Hepatocyte (in vitro differentiated cells): ENCODE results near the gene XRRA1. TPM values are rescaled to one million over a fixed set of nuclear protein-coding genes. Genes with fewer than 3 reads are reported as not detected.
"Not testable (repeated sequence)": the region's sequence is repeated elsewhere in the genome, so short reads cannot be mapped to it uniquely, and the experiment has no call there.

Experiments used
- DNase-seq: peaks from one replicate; pipeline ENCODE4 v3.0.0-alpha.2; 2016; ENCODE audit warnings: low spot score
- H2AFZ ChIP-seq: fragments of 200-600 bp; sonication (generic); 2 replicates; pipeline ENCODE4 v1.6.0; 2016; ENCODE audit warnings: antibody characterized with exemption, mild to moderate bottlenecking
- H3K27ac ChIP-seq: fragments of 200-600 bp; sonication (generic); 2 replicates; pipeline ENCODE4 v1.5.1; 2016; ENCODE audit warnings: mild to moderate bottlenecking
- H3K27me3 ChIP-seq: fragments of 200-600 bp; sonication (generic); 2 replicates; pipeline ENCODE4 v1.6.1; 2016
- H3K36me3 ChIP-seq: fragments of 200-600 bp; sonication (generic); replicated peaks from 2 replicates; pipeline ENCODE4 v1.5.1; 2016; ENCODE audit warnings: low read depth; ENCODE audit not compliant: insufficient read depth
- H3K4me1 ChIP-seq: fragments of 200-600 bp; sonication (generic); 2 replicates; pipeline ENCODE4 v1.5.1; 2016; ENCODE audit warnings: mild to moderate bottlenecking, moderate library complexity; ENCODE audit not compliant: insufficient read depth
- H3K4me2 ChIP-seq: fragments of 200-600 bp; sonication (generic); 2 replicates; pipeline ENCODE4 v1.6.0; 2016
- H3K4me3 ChIP-seq: fragments of 200-600 bp; sonication (generic); 2 replicates; pipeline ENCODE4 v1.5.1; 2016; ENCODE audit warnings: mild to moderate bottlenecking
- H3K79me2 ChIP-seq: fragments of 200-600 bp; sonication (generic); 2 replicates; pipeline ENCODE4 v1.6.0; 2017; ENCODE audit warnings: mild to moderate bottlenecking
- H3K9me2 ChIP-seq: fragments of 200-600 bp; sonication (generic); replicated peaks from 2 replicates; pipeline ENCODE4 v1.6.0; 2017; ENCODE audit warnings: mild to moderate bottlenecking; ENCODE audit not compliant: insufficient read depth
- H3K9me3 ChIP-seq: fragments of 200-600 bp; sonication (generic); 2 replicates; pipeline ENCODE4 v1.5.1; 2016; ENCODE audit warnings: low read depth, mild to moderate bottlenecking
- H4K20me1 ChIP-seq: fragments of 200-600 bp; sonication (generic); 2 replicates; pipeline ENCODE4 v1.6.0; 2016; ENCODE audit warnings: mild to moderate bottlenecking; ENCODE audit not compliant: insufficient read depth, poor library complexity, severe bottlenecking
- CTCF ChIP-seq: fragments of 200-600 bp; sonication (generic); IDR thresholded peaks from 2 replicates; pipeline ENCODE4 v1.5.1; 2016; ENCODE audit warnings: antibody characterized with exemption, mild to moderate bottlenecking; ENCODE audit not compliant: poor library complexity
- EZH2 ChIP-seq: fragments of 200-600 bp; sonication (generic); IDR thresholded peaks from 2 replicates; pipeline ENCODE4 v1.6.1; 2016; ENCODE audit warnings: antibody characterized with exemption, mild to moderate bottlenecking, borderline replicate concordance
- EZH2phosphoT487 ChIP-seq: fragments of 200-600 bp; sonication (generic); IDR thresholded peaks from one replicate; pipeline ENCODE4 v1.6.1; 2018; ENCODE audit warnings: antibody characterized with exemption, mild to moderate bottlenecking, low read depth, moderate library complexity; ENCODE audit not compliant: unreplicated experiment, severe bottlenecking
- WGBS: methylation state at CpG from one replicate; pipeline ENCODE4 v1.1.6; 2016; ENCODE audit warnings: low lambda C conversion rate; ENCODE audit errors: missing lambda C conversion rate; 5-methylcytosine and 5-hydroxymethylcytosine counted together
- polyA plus RNA-seq: library from polyadenylated mRNA; unstranded; fragments of >200 nt; fragmentation: Nextera tagmentation; extraction: Ambion mirVana; gene quantifications from 2 replicates; pipeline ENCODE4 v1.2.1, GENCODE V29; 2016
- total RNA-seq: library from RNA; depleted of rRNA; stranded (reverse); fragments of >200 nt; gene quantifications from 2 replicates; pipeline ENCODE4 v1.2.3, GENCODE V29; 2014

XRRA1 gene
- total and polyA plus RNA-seq, 2 experiments from 2014 or later, result 4.9 to 7.3 TPM

- no peak for DNase-seq
- no peak for TF ChIP-seq CTCF
- no peak overlapping the region for H3K4me2 ChIP-seq
- no peaks in the 10 kb centered on the region for H3K79me2 ChIP-seq
- no peaks in the 10 kb centered on the region for H3K9me2 ChIP-seq
- H3K27ac ChIP-seq, result no peak overlapping the region
- H3K36me3 ChIP-seq, result no peaks in the 10 kb centered on the region
- H3K4me1 ChIP-seq, result no peaks in the 10 kb centered on the region
- H3K9me3 ChIP-seq, result peaks cover 14% of the 10 kb centered on the region
- no peak overlapping the region for H3K4me3 ChIP-seq
- no peaks in the 10 kb centered on the region for H4K20me1 ChIP-seq
- WGBS, result 98% methylated on average over 4 of the region's 4 CpGs
- H3K27me3 ChIP-seq, result no peaks in the 10 kb centered on the region
- no peak overlapping the region for H2AFZ ChIP-seq
These were observed 46.5 kb downstream of the XRRA1 start for GRCh38 chr11:74902342-74902741.

- no peak overlapping the region for H2AFZ ChIP-seq
- TF ChIP-seq CTCF (no peak), EZH2phosphoT487 (no peak), EZH2 (no peak)
- no peaks in the 10 kb centered on the region for H3K4me1 ChIP-seq
- H3K9me2 ChIP-seq, result no peaks in the 10 kb centered on the region
- H3K79me2 ChIP-seq, result no peaks in the 10 kb centered on the region
- WGBS, result 100% methylated on average over 5 of the region's 5 CpGs
- no peak overlapping the region for H3K27ac ChIP-seq
- H3K36me3 ChIP-seq, result no peaks in the 10 kb centered on the region
- H3K4me3 ChIP-seq, result no peak overlapping the region
- no peak overlapping the region for H3K4me2 ChIP-seq
- peaks cover 15% of the 10 kb centered on the region for H3K9me3 ChIP-seq
- H4K20me1 ChIP-seq, result no peaks in the 10 kb centered on the region
- DNase-seq, result no peak
- no peaks in the 10 kb centered on the region for H3K27me3 ChIP-seq
These were observed 52.6 kb downstream of the XRRA1 start for GRCh38 chr11:74896311-74896710.

GRCh38 chr11:74895340-74896116 is 53.4 kb downstream of the XRRA1 start:
- Histone ChIP-seq H3K36me3 (no peaks in the 10 kb centered on the region), H3K4me2 (no peak overlapping the region), H3K4me3 (no peak overlapping the region), H3K9me2 (no peaks in the 10 kb centered on the region), H3K4me1 (no peaks in the 10 kb centered on the region), H3K27me3 (no peaks in the 10 kb centered on the region), H2AFZ (no peak overlapping the region), H3K79me2 (no peaks in the 10 kb centered on the region), H4K20me1 (no peaks in the 10 kb centered on the region), H3K9me3 (peaks cover 8% of the 10 kb centered on the region), H3K27ac (no peak overlapping the region)
- DNase-seq, result no peak
- no peak for TF ChIP-seq EZH2
- no peak for TF ChIP-seq EZH2phosphoT487
- 92% methylated on average over 3 of the region's 3 CpGs for WGBS

- not testable (repeated sequence) for H2AFZ ChIP-seq, DNase-seq, H3K27ac ChIP-seq
These were observed 55.9 kb downstream of the XRRA1 start for GRCh38 chr11:74893015-74893414.

More at GRCh38 chr11:74893015-74893414, 55.9 kb downstream of the XRRA1 start:
- H3K9me3 ChIP-seq, H3K27me3 ChIP-seq, H3K36me3 ChIP-seq, H3K4me1 ChIP-seq, H3K9me2 ChIP-seq, H3K4me2 ChIP-seq, H4K20me1 ChIP-seq, H3K79me2 ChIP-seq, H3K4me3 ChIP-seq: not testable (repeated sequence)
